NCI-H748 (cell line): ENCODE results near the gene RABGEF1.
"Not testable (repeated sequence)": the region's sequence is repeated elsewhere in the genome, so short reads cannot be mapped to it uniquely, and the experiment has no call there.

Experiments
- DNase-seq: peaks from one replicate; lab custom pipeline; 2025; ENCODE audit not compliant: unreplicated experiment; lab: John Stamatoyannopoulos, UW

The RABGEF1 gene

DNA sequence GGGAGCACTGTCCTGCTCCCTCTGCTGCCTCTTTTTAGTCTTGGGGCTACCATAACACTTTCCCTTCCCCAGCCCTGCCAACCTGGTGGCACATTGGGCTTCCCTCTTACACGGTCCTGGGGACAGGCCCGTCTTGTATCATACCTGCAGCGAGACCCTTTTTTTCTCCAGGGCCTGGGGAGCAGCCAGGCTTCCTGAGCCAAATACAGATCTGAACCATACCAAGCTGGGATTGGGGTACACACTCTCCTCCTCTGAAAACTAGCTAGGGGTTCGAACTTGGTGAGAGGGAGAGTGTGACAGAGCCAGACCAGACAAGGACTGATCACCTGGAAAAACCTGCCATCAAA lies 105.5 kb downstream of the RABGEF1 start:
- not testable (repeated sequence) for DNase-seq

GRCh38 chr7:66847523-66847855 lies 107.0 kb downstream of the RABGEF1 start:
- not testable (repeated sequence) for DNase-seq

DNA sequence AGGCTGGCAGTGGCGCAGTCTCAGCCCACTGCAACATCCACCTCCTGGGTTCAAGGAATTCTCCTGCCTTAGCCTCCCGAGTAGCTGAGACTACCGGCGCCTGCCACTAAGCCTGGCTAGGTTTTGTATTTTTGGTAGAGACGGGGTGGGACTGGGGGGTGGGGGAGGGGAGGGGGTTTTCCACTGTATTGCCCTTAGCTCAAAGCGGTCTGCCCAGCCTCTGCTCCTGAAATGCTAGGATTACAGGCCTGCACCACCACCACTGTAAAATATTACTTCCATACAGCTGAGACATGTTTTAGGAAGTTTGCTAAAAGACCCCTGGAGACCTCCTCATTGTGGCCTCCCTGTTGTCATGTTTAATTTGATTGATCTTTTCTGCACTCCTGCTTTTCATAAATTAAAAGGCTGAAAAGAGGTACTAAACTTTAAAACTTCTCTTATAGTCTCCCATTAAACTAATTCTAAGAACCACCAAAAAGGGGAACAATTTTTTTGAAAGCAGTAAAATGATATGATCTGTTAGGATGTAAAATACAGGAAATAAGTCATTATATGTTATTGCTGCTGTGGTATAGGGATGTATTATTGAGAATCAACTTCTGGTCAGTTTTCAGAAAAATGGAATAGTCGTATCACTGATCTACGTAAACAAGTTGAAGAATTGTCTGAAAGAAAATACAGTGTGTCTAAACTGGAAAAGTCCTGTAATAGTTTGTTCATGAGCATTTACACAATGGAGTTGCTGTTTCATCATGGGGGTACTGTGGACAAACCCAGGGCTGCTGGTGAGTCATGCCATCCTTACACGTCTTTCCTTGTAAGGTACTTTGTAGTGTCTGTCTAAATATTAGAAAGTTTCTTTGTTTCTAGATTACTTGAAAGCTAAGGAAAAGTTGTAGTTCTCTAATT lies 107.6 kb downstream of the RABGEF1 start:
- DNase-seq, result peak; percentile 8

DNA sequence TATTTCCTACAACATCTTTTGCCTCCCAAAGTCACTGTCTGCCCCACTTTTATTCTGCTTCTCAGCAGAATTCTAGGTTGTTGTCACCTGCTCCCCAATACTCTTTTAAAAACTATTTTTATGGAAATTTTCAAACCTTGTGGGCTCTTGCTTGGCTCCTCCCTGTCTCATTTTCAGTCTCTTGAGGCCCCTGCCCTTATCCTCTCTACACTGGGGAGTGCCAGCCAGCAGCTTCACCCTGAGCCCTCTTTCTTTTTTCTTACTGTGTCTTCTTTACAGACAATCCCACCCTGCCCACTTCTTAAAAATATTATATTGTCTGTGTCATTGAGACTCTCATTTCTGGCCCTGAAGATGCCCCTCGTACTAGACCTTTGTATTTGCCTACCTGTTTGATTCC lies 118.8 kb downstream of the RABGEF1 start:
- no peak for DNase-seq

DNA sequence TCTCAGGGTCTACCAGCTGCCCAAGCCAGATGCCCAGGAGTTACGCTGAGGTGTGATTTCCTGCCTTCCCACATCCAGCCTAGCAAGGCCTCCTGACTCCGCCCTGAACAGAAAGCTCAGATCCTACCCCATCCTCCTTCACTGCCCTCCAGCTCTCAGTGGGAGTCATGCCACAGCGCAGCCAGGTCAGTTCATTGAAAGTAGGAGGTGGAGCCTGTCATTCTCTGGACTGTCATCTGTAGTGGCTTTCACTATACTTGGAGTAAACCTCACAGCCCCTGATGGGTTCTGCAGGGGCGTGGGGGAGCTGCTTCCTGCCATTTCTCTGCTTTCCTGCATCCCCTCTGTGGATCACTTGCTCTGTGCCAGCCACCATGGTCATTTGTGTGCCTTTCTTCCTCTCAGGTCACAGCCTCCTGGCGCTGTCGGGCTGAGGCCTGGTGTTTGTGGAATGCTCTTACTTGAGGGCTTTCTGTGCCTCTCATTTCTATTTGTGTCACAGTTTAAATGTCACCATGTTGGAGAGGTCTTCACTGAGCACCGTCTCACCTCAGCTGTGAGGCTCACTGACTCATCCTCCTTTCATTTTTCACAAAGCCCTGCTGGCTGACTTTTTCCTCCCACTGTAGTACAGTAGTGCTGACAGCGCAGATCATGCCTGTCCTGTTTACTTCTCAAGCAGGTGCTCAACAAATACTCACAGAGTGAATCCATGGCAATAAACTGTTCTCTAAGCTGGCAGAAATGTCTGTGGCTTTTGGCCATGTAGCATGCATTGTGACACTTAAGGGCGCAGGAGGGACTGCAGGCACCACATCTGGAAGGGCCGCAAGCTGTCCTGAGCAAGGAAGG lies 119.5 kb downstream of the RABGEF1 start:
- no peak for DNase-seq

DNA sequence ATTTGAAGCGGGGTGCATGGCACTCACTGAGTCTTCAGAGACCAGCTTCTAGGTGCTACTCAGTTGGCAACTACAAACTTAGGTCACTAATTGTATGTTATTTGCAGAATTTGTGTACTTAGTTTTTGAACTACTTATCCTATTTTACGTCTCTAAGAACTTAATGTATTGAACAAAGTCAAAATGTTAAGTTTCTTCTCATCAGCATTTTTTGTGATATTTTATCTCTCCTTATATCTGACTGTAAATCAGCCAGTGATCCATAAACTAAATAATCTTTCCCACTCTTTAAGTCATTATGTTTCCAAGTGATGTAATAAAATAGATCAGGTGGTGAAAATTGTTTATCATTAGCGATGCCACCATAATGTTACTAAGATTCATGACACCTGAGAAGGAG lies 120.2 kb downstream of the RABGEF1 start:
- DNase-seq, result no peak
